HG03066 (cell line): ENCODE measurements around the gene ZDHHC1.

Experiments used
- ATAC-seq: cut with Tn5 transposase; IDR thresholded peaks from one replicate; pipeline ENCODE4 v1.9.1; 2021; ENCODE audit warnings: low read depth; ENCODE audit not compliant: unreplicated experiment

Gene ZDHHC1

GRCh38 chr16:67415872-67416793, at the start of gene ZDHHC1:
TSS of gene ZDHHC1 (minus strand) at chr16:67416477. CDS start at chr16:67407775, 8,702 bp downstream.
- ATAC-seq = peak; percentile 63

- no peak for ATAC-seq
Measured at GRCh38 chr16:67464565-67464964, 48.3 kb upstream of the ZDHHC1 start.

- no peak for ATAC-seq
Measured at GRCh38 chr16:67463691-67464090, 47.4 kb upstream of the ZDHHC1 start.

GRCh38 chr16:67463059-67463458, 46.8 kb upstream of the ZDHHC1 start:
- no peak for ATAC-seq

GRCh38 chr16:67462279-67462655, 46.0 kb upstream of the ZDHHC1 start:
- ATAC-seq = no peak

- ATAC-seq = no peak
Measured at GRCh38 chr16:67461600-67462278, 45.5 kb upstream of the ZDHHC1 start.

- ATAC-seq = no peak
Measured at GRCh38 chr16:67460961-67461360, 44.7 kb upstream of the ZDHHC1 start.

GRCh38 chr16:67460168-67460567, 43.9 kb upstream of the ZDHHC1 start:
- ATAC-seq = no peak

GRCh38 chr16:67459861-67460150, 43.5 kb upstream of the ZDHHC1 start:
- no peak for ATAC-seq

- ATAC-seq = no peak
Measured at GRCh38 chr16:67459066-67459860, 43.0 kb upstream of the ZDHHC1 start.

- ATAC-seq = no peak
Measured at GRCh38 chr16:67458121-67458641, 41.9 kb upstream of the ZDHHC1 start.

GRCh38 chr16:67457611-67458010, 41.3 kb upstream of the ZDHHC1 start:
- no peak for ATAC-seq

- ATAC-seq = no peak
Measured at GRCh38 chr16:67456391-67457081, 40.3 kb upstream of the ZDHHC1 start.

GRCh38 chr16:67454852-67455251, 38.6 kb upstream of the ZDHHC1 start:
- no peak for ATAC-seq

GRCh38 chr16:67454104-67454503, 37.8 kb upstream of the ZDHHC1 start:
- ATAC-seq = no peak

GRCh38 chr16:67451704-67452435, 35.6 kb upstream of the ZDHHC1 start:
- ATAC-seq = no peak

GRCh38 chr16:67451061-67451703, 34.9 kb upstream of the ZDHHC1 start:
- ATAC-seq = no peak

- no peak for ATAC-seq
Measured at GRCh38 chr16:67449739-67450138, 33.5 kb upstream of the ZDHHC1 start.

- ATAC-seq = no peak
Measured at GRCh38 chr16:67449336-67449735, 33.1 kb upstream of the ZDHHC1 start.
